B cell (primary cell): ENCODE data around the gene ANTXR2. TPM values are rescaled to one million over a fixed set of nuclear protein-coding genes. Genes with fewer than 3 reads are reported as not detected.

Experiments
- ATAC-seq: fragments of 200-7000 bp; cut with Tn5 transposase; one replicate; pipeline ENCODE4 v1.10.0; 2021; ENCODE audit warnings: low read depth, mild to moderate bottlenecking, moderate number of reproducible peaks, moderate library complexity
- CTCF ChIA-PET: fragments of 350-600 bp; sonication (Branson Sonifier 250); formaldehyde crosslinking; loops from one replicate; lab custom pipeline; 2021; ENCODE audit warnings: antibody characterized with exemption, inconsistent platforms; lab: Charles Lee
- POLR2A ChIA-PET: fragments of 350-600 bp; sonication (Branson Sonifier 250); formaldehyde crosslinking; loops from one replicate; lab custom pipeline; 2021; ENCODE audit warnings: antibody characterized with exemption; lab: Charles Lee
- DNase-seq: peaks from one replicate; pipeline ENCODE4 v3.0.0; 2013
- H2AFZ ChIP-seq: 2 replicates; pipeline ENCODE4 v1.6.1; 2012; ENCODE audit warnings: mild to moderate bottlenecking, low read depth, low read length; ENCODE audit not compliant: insufficient read depth, poor library complexity, severe bottlenecking
- H3K27ac ChIP-seq, 2 donors: 1 replicate in 1 of 2; 2 replicates in 1 of 2; pipeline ENCODE4 v1.5.1; 2012 to 2013; ENCODE audit warnings: low read length in 2 of 2, mild to moderate bottlenecking in 2 of 2, moderate library complexity in 1 of 2
- H3K27me3 ChIP-seq, 4 experiments: fragments of 200-600 bp in 1 of 4; sonication (generic) in 1 of 4; replicated peaks in 1 of 4; 1 replicate in 2 of 4; 2 replicates in 2 of 4; pipeline versions ENCODE4 v1.6.1 to v1.7.0; 2013 to 2016; ENCODE audit warnings: low read length in 3 of 4, mild to moderate bottlenecking in 2 of 4, mixed read lengths in 1 of 4, moderate library complexity in 1 of 4; ENCODE audit not compliant: insufficient read depth in 4 of 4, control insufficient read depth in 3 of 4; ENCODE audit errors: control extremely low read depth in 1 of 4
- H3K36me3 ChIP-seq, 2 experiments: replicated peaks in 1 of 2; 1 replicate in 1 of 2; 2 replicates in 1 of 2; pipeline versions ENCODE4 v1.6.1 to v1.7.1; 2013; ENCODE audit warnings: low read length in 1 of 2; ENCODE audit not compliant: insufficient read depth in 2 of 2, control insufficient read depth in 1 of 2; ENCODE audit errors: control extremely low read depth in 1 of 2, extremely low read depth in 1 of 2
- H3K4me1 ChIP-seq, 2 donors: fragments of 200-600 bp in 1 of 2; sonication (generic) in 1 of 2; 1 replicate in 1 of 2; 2 replicates in 1 of 2; pipeline versions ENCODE4 v1.5.1 to v1.6.1; 2013 to 2017; ENCODE audit warnings: low read length in 2 of 2; ENCODE audit not compliant: control insufficient read depth in 2 of 2, insufficient read depth in 2 of 2
- H3K4me2 ChIP-seq: replicated peaks from 2 replicates; pipeline ENCODE3; 2012; ENCODE audit warnings: mild to moderate bottlenecking, low read depth, low read length; ENCODE audit not compliant: poor library complexity, severe bottlenecking
- H3K4me3 ChIP-seq, 5 experiments: fragments of 200-600 bp in 1 of 5; sonication (generic) in 1 of 5; 1 replicate in 3 of 5; 2 replicates in 2 of 5; pipeline versions ENCODE4 v1.5.1 to v1.7.0; 2011 to 2016; ENCODE audit warnings: low read length in 4 of 5, mild to moderate bottlenecking in 4 of 5, low read depth in 2 of 5, control low read depth in 1 of 5, moderate library complexity in 1 of 5; ENCODE audit not compliant: insufficient read depth in 1 of 5; ENCODE audit errors: control extremely low read depth in 1 of 5, extremely low read depth in 1 of 5
- H3K79me2 ChIP-seq: fragments of 200-600 bp; sonication (generic); one replicate; pipeline ENCODE4 v1.6.0; 2016; ENCODE audit warnings: low read length; ENCODE audit not compliant: control insufficient read depth, insufficient read depth
- H3K9ac ChIP-seq: fragments of 200-600 bp; sonication (generic); 2 replicates; pipeline ENCODE4 v1.6.1; 2017; ENCODE audit warnings: mild to moderate bottlenecking, low read length, moderate library complexity
- H3K9me3 ChIP-seq, 3 donors: one replicate each; pipeline versions ENCODE4 v1.6.1 to v1.7.1; 2013; ENCODE audit warnings: low read length in 2 of 3; ENCODE audit not compliant: control insufficient read depth in 2 of 3, insufficient read depth in 1 of 3; ENCODE audit errors: control extremely low read depth in 1 of 3
- H4K20me1 ChIP-seq: 2 replicates; pipeline ENCODE4 v1.6.0; 2012; ENCODE audit warnings: mild to moderate bottlenecking, low read length; ENCODE audit not compliant: insufficient read depth, control insufficient read depth, poor library complexity, severe bottlenecking
- H3K27ac Mint-ChIP-seq: one replicate; pipeline ENCODE4 v1.8.0; 2021; ENCODE audit warnings: mixed read lengths
- H3K27me3 Mint-ChIP-seq: one replicate; pipeline ENCODE4 v1.8.0; 2021; ENCODE audit warnings: mixed read lengths
- H3K4me1 Mint-ChIP-seq: one replicate; pipeline ENCODE4 v1.8.0; 2021; ENCODE audit warnings: mixed read lengths
- H3K4me3 Mint-ChIP-seq: one replicate; pipeline ENCODE4 v1.8.0; 2021; ENCODE audit warnings: mixed read lengths
- H3K9me3 Mint-ChIP-seq: one replicate; pipeline ENCODE4 v1.8.0; 2022; ENCODE audit warnings: mixed read lengths; ENCODE audit not compliant: insufficient read depth
- EZH2 ChIP-seq: IDR thresholded peaks from 2 replicates; pipeline ENCODE4 v1.6.1; 2012; ENCODE audit warnings: borderline replicate concordance, low read depth, mild to moderate bottlenecking, moderate library complexity, low read length; ENCODE audit not compliant: insufficient read depth, poor library complexity, severe bottlenecking
- intact Hi-C: fragments of 100-400 bp; cut with micrococcal nuclease; formaldehyde crosslinking; loops from one replicate; pipeline ENCODE4 v1.10.0; 2022
- polyA plus RNA-seq: library from polyadenylated mRNA; depleted of rRNA; stranded (reverse); fragments of >200 nt; gene quantifications from 2 replicates; pipeline ENCODE4 v1.2.3, GENCODE V29; 2012
- total RNA-seq, 2 donors: library from RNA; stranded (reverse); fragments of 120-200 nt in 1 of 2; gene quantifications; 1 replicate in 1 of 2; 2 replicates in 1 of 2; pipeline versions ENCODE4 v1.2.3 to v1.2.4, GENCODE V29; 2013 to 2022
- TF ChIP-seq, protein P1 (sequence below): fragments of 200-600 bp; IDR thresholded peaks from one replicate; pipeline ENCODE4 v1.8.0; 2022; ENCODE audit warnings: antibody characterized with exemption, mild to moderate bottlenecking

Gene ANTXR2
- total and polyA plus RNA-seq, 2 donors (not counting 1 experiment from before 2014, with no cell fraction given) = 10.6 to 63.0 TPM

DNA sequence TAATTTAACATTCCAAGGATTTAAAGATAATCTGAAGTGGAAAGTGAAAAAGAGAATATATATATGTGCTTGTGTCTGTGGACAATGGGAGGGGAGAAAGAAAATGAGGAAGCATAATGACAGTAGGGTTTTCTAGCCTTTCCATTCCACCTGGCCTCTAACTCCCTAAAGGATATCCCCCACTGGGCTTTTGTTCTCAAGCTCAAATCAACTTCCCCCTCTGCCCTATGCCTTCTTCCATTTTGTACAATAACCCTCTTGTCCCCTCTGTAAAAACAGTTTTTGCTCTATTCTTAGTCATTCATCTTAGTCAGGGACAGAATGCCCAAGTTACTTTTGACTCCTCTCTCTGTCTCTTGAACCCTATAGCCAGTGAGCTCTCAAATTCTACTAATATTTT, 23.6 kb downstream of the ANTXR2 start:
- no peaks in the 10 kb centered on the region for H4K20me1 ChIP-seq
- no peak overlapping the region for H3K4me3 ChIP-seq
- ChIA-PET POLR2A (no interaction called here), CTCF (no interaction called here)
- no peaks in the 10 kb centered on the region for H3K27me3 Mint-ChIP-seq
- TF ChIP-seq, protein P1, sequence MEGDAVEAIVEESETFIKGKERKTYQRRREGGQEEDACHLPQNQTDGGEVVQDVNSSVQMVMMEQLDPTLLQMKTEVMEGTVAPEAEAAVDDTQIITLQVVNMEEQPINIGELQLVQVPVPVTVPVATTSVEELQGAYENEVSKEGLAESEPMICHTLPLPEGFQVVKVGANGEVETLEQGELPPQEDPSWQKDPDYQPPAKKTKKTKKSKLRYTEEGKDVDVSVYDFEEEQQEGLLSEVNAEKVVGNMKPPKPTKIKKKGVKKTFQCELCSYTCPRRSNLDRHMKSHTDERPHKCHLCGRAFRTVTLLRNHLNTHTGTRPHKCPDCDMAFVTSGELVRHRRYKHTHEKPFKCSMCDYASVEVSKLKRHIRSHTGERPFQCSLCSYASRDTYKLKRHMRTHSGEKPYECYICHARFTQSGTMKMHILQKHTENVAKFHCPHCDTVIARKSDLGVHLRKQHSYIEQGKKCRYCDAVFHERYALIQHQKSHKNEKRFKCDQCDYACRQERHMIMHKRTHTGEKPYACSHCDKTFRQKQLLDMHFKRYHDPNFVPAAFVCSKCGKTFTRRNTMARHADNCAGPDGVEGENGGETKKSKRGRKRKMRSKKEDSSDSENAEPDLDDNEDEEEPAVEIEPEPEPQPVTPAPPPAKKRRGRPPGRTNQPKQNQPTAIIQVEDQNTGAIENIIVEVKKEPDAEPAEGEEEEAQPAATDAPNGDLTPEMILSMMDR = no peak
- TF ChIP-seq EZH2 = no peak
- H3K36me3 ChIP-seq = peaks cover 8 to 58% of the 10 kb centered on the region in 2 experiments
- no peak overlapping the region for H3K27ac ChIP-seq
- ATAC-seq = no peak
- no peak for DNase-seq
- no peaks in the 10 kb centered on the region for H3K9me3 Mint-ChIP-seq
- no peaks in the 10 kb centered on the region for H3K79me2 ChIP-seq
- intact Hi-C loops = no loop called here
- no peak overlapping the region for H3K27ac Mint-ChIP-seq
- H3K4me2 ChIP-seq = no peak overlapping the region
- H3K4me1 Mint-ChIP-seq = no peaks in the 10 kb centered on the region
- no peaks in the 10 kb centered on the region for H3K27me3 ChIP-seq
- no peaks in the 10 kb centered on the region for H3K9me3 ChIP-seq
- no peaks in the 10 kb centered on the region for H3K4me1 ChIP-seq
- no peak overlapping the region for H2AFZ ChIP-seq
- no peak overlapping the region for H3K4me3 Mint-ChIP-seq
- no peak overlapping the region for H3K9ac ChIP-seq

DNA sequence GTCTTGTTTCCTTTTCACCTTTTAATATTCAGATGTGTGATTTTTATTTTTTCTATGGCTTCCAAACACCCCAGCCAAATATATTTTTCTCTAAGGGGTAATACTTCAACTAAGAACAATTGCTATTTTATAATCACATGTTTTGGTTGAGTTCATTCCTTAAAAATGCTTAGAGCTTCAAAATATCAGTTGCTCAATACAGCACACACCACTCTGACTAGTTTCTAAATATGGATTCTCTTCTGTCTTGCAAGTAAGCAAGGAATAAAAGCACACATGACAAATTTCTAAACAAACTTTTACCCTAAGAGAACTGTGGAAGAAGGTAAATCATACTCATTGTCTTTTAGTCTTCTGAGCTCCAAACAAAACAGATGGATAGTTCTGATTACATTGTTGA, 27.2 kb downstream of the ANTXR2 start:
- H3K4me3 ChIP-seq = no peak overlapping the region
- Mint-ChIP-seq H3K27ac (no peak overlapping the region), H3K27me3 (no peaks in the 10 kb centered on the region), H3K9me3 (no peaks in the 10 kb centered on the region), H3K4me3 (no peak overlapping the region), H3K4me1 (no peaks in the 10 kb centered on the region)
- H3K36me3 ChIP-seq = peaks cover 9 to 30% of the 10 kb centered on the region in 2 experiments
- intact Hi-C loops = no loop called here
- no peaks in the 10 kb centered on the region for H3K4me1 ChIP-seq
- H4K20me1 ChIP-seq = no peaks in the 10 kb centered on the region
- no peaks in the 10 kb centered on the region for H3K9me3 ChIP-seq
- H3K27ac ChIP-seq = no peak overlapping the region
- H3K4me2 ChIP-seq = no peak overlapping the region
- ChIA-PET POLR2A (no interaction called here), CTCF (no interaction called here)
- H3K79me2 ChIP-seq = no peaks in the 10 kb centered on the region
- no peak overlapping the region for H3K9ac ChIP-seq
- ATAC-seq (no peak), DNase-seq (no peak)
- TF ChIP-seq, protein P1 = no peak
- TF ChIP-seq EZH2 = no peak
- H2AFZ ChIP-seq = no peak overlapping the region
- no peaks in the 10 kb centered on the region for H3K27me3 ChIP-seq
